ENCODE results near the gene RERG.

DNA sequence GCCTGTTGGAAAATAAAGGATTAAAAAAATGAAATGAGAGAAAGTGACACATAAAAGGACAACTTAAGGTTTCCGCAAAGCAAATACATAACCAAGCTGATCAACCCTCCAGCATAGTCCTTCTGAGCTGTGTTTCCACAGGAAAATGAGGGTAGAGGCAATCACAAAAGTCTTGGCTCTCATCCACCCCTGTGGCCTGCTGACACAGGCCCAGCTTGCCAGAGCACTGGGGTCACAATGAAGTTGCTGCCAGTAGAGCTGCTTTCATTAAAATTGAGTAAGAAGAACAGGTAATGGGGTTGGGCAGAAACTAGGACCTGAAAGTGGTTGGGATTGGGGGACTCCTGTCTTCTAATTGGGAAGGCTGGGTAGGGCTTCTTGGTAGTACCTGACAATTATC lies 65.9 kb downstream of the RERG start:
- TF ChIP-seq, protein P1, sequence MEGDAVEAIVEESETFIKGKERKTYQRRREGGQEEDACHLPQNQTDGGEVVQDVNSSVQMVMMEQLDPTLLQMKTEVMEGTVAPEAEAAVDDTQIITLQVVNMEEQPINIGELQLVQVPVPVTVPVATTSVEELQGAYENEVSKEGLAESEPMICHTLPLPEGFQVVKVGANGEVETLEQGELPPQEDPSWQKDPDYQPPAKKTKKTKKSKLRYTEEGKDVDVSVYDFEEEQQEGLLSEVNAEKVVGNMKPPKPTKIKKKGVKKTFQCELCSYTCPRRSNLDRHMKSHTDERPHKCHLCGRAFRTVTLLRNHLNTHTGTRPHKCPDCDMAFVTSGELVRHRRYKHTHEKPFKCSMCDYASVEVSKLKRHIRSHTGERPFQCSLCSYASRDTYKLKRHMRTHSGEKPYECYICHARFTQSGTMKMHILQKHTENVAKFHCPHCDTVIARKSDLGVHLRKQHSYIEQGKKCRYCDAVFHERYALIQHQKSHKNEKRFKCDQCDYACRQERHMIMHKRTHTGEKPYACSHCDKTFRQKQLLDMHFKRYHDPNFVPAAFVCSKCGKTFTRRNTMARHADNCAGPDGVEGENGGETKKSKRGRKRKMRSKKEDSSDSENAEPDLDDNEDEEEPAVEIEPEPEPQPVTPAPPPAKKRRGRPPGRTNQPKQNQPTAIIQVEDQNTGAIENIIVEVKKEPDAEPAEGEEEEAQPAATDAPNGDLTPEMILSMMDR (IDR thresholded peaks at IDR 0.05), result no peak
- no peak for TF ChIP-seq POLR2A (IDR thresholded peaks at IDR 0.05)

Data from right lobe of liver (tissue), 4 donors.